MV-4-11 (cell line): ENCODE data around the gene CUX1.
"Not testable (repeated sequence)": the region's sequence is repeated elsewhere in the genome, so short reads cannot be mapped to it uniquely, and the experiment has no call there.

Experiments
- DNase-seq: peaks from one replicate; lab custom pipeline; 2025; lab: John Stamatoyannopoulos, UW

The CUX1 gene

DNA sequence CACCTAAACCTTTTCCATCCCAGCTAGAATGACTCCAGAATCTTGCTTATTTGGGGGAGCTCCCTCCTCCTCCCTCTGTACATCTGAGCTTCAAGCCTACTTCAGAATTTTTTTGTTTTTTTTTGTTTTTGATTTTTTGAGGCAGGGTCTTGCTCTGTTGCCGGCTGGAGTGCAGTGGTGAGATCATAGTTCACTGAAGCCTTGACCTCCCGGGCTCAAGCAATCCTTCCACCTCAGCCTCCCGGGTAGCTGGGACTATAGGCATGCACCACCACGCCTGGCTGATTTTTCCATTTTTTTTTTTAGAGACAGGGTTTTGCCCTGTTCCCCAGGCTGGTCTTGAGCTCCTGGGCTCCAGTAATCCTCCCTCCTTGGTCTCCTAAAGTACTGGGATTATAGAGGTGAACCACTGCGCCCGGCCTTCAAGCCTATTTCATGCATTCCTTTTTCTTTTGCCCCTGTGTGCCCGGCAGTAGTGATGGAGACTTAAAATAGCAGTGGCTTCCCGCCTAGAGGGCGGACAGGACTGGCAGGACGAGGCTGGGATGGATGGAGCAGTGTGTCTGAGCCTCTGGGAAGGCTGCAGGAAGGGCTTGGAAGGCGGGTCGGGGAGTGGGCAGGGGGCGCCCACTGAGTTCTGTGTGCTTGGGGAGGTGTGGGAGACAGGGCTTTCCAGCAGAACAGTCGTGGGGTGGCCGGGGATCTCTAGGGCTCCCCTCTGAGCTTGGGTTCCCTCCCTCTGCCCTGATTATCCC lies 8.8 kb downstream of the CUX1 start:
- no peak for DNase-seq

DNA sequence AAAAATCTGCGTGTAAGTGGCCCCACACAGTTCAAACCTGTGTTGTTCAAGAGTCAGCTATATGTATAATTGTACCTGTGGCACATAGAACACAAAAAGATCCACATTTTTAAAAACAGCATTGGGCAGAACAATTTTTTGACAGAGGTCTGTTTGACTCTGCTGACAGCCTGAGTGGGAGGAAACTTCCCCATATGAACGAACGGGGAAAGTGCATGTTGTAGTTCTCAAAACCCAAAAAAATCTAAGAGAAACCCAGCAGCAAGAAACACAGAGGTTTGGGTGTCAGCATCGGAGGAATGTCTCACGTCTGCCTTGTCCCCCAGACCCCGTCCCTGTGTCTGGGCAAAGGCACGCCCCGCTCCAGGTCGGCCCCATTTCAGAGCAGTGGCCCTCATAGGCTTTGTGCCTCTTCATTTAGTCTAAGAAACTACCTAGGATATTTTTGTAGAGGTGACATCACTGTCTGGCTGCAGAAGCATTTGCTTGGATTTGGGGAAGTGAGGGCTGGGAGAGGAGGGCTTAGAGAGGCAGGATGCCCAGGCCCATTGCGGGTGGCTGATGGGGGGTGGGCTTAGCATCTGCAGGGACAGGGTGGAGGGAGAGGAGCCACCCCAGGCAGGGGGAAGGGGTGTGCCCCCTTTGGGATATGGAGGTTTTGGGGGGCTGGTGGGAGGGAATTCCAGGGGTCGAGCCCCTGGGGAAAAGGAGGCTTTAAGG lies 11.0 kb downstream of the CUX1 start:
- DNase-seq, result peak; percentile 42

DNA sequence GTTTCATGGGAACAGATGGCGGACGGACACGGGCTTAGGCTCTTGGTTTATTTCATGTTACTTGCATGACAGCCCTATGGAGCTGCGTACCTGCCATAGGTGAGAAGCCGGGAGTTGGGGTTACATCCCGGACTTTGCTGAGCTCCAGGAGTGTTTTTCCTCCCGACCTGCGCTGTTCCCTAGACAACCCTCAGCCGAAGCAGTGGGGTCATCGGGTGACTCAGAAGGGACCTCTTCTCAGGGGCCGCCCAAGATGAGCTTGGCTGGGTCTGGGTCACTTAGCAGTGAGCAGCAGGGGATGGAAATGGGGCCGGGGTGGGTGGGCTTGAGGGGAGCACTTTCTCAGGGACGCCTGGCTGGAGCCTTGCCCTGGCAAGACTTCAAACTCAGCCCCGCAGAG lies 11.9 kb downstream of the CUX1 start:
- DNase-seq, result no peak

GRCh38 chr7:101829821-101830220 lies 12.4 kb downstream of the CUX1 start:
- no peak for DNase-seq

DNA sequence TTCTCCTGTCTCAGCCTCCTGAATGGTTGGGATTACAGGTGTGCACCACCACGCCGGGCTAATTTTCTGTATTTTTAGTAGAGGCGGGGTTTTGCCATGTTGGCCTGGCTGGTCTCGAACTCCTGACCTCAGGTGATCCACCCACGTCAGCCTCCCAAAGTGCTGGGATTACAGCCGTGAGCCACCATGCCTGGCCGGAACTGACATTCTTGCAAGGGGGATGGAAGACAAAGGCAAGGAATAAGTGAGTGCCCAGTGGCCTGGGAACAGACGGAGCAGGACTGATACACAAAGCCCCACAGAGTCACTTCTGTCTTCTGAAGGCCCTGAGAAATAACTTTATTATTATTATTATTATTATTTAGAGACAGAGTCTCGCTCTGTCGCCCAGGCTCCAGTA lies 14.0 kb downstream of the CUX1 start:
- DNase-seq, result not testable (repeated sequence)

GRCh38 chr7:101832205-101832631 lies 14.8 kb downstream of the CUX1 start:
- no peak for DNase-seq

DNA sequence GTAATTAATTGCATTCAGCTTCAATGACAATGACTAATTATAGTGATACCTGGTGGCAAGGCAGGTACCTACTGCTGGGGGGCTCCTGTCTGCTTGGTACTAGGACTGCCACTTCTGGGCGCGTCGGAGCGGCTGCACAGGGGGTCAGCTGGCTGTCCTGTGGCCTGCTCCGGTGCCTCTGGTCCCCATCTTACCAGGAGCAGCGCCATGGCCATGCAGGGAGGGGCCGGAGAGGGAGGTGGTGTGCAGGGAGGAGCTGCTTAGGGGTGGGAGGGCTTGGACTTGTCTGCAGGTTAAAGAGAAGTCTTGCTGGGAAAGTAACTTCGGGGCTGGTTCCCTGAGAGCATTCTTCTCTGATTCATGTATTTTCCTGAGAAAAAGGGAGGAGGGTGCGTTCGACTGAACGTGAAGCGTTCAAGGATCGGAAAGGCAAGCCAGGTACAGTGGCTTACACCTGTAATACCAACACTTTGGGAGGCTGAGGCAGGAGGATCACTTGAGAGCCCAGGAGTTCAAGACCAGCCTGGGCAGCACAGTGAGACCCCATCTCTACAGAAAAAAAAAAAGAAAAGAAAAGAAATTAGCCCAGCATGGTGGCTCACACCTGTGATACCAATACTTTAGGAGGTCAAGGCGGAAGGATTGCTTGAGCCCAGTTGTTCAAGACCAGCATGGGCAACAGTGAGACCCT lies 15.4 kb downstream of the CUX1 start:
- DNase-seq, result no peak

GRCh38 chr7:101833799-101834198 lies 16.4 kb downstream of the CUX1 start:
- DNase-seq, result no peak

GRCh38 chr7:101835136-101835535 lies 17.7 kb downstream of the CUX1 start:
- DNase-seq, result no peak

DNA sequence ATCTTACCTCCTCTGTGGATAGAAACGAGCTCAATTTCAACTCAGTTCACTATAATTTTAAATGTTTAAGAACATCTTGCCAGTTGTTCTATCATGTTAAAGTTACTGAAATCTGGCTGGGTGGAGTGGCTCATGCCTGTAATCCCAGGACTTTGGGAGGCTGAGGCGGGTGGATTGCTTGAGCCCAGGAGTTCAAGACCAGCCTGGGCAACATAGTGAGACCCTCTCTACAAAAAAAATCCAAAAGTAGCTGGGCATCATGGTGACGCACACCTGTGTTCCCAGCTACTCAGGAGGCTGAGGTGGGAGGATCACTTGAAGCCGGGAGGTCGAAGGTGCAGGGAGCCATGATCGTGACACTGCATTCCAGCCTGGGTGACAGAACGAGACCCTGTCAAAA lies 20.0 kb downstream of the CUX1 start:
- DNase-seq, result not testable (repeated sequence)

GRCh38 chr7:101838837-101839483 lies 21.5 kb downstream of the CUX1 start:
- DNase-seq, result no peak

DNA sequence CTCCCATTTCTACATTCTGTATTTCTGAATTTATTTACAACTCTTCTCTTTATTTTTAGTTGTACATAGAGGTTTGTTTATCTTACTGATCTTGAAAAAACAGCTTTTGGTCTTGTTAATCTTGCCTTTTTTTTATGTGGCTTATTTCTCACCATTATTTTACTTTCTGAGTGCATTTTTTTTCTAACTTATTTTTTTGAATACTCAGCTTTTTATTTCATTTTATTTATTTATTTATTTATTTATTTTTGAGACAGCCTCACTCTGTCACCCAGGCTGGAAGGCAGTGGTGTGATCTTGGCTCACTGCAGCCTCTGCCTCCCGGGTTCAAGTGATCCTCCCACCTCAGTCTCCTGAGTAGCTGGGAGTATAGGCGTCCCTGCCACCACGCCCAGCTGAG lies 23.9 kb downstream of the CUX1 start:
- no peak for DNase-seq

- no peak for DNase-seq
Observed at GRCh38 chr7:101843293-101844271, 26.2 kb downstream of the CUX1 start.

GRCh38 chr7:101845974-101846373 lies 28.5 kb downstream of the CUX1 start:
- DNase-seq, result no peak

- DNase-seq, result no peak
Observed at GRCh38 chr7:101846800-101847538, 29.5 kb downstream of the CUX1 start.

DNA sequence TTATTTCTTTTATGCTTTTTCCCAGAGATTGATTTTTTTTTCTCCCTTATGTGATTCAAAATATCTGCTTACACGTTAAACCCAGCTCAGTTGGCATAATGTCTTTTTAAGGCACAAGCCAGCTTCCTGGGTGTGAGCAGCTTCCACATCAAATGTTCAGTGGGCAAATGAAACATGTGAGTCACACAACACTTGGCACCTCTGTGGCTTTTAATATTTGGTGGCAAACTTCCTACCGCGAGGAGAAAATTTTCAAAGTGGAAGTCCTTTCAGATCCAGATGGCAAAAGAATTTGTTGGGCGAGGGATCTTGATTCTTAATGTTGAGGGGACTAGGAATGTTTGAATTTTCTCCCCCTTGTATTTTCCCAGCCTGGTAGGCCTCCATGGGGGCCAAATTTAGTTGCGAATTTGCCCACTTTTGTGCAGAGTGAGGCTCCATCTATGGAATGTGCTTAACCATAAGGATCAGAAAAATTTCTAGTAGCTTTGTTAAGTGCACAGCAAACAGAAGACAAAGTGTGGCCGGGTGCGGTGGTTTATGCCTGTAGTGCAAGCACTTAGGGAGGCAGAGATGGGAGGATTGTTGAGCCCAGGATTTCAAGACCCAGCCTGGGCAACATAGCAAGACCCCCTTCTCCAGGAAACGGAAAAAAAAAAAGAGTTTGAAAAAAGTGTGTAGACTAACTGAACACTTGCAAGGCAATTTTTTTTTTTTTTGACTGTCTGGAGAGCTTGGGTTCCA lies 31.0 kb downstream of the CUX1 start:
- DNase-seq, result no peak

GRCh38 chr7:101849314-101849713 lies 31.9 kb downstream of the CUX1 start:
- not testable (repeated sequence) for DNase-seq

- not testable (repeated sequence) for DNase-seq
Observed at GRCh38 chr7:101852364-101852763, 34.9 kb downstream of the CUX1 start.

DNA sequence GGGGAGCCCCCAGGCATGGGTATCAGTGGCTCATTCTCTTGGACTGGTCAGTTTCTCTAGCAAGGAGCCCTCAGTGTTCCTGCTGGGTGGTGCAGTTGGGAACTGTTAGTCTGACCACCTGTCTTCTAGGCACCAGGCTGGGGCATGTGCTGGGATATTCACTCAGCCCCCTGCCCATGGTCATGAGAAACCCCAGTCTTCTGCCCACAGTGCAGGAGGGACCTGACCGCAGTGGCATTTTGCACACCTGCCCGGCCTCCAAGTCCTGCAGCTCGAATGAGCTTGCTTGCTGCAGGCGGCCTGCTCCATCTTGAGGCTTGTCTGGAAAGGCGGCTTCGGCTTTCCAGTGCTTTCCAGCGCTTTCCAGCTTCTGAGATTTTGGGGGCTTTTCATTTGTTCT lies 36.3 kb downstream of the CUX1 start:
- DNase-seq, result no peak
